ENCODE data around the gene SDK2.

SDK2 gene

GRCh38 chr17:73360961-73361761 lies 283.1 kb downstream of the SDK2 start:
- H3K27ac ChIP-seq, result no peak overlapping the region

GRCh38 chr17:73359987-73360410 lies 284.2 kb downstream of the SDK2 start:
- DNase-seq (ENCODE audit: low read depth, low spot score), result no peak

More at GRCh38 chr17:73360961-73361761, 283.1 kb downstream of the SDK2 start:
- no peak for DNase-seq (ENCODE audit: low read depth, low spot score)

GRCh38 chr17:73359352-73359751 lies 284.9 kb downstream of the SDK2 start:
- DNase-seq (ENCODE audit: low read depth, low spot score), result no peak
- H3K27ac ChIP-seq, result no peak overlapping the region

More at GRCh38 chr17:73359987-73360410, 284.2 kb downstream of the SDK2 start:
- no peak overlapping the region for H3K27ac ChIP-seq

GRCh38 chr17:73358668-73359067 lies 285.6 kb downstream of the SDK2 start:
- no peak for DNase-seq (ENCODE audit: low read depth, low spot score)
- no peak overlapping the region for H3K27ac ChIP-seq

GRCh38 chr17:73357981-73358380 lies 286.3 kb downstream of the SDK2 start:
- no peak overlapping the region for H3K27ac ChIP-seq
- DNase-seq (ENCODE audit: low read depth, low spot score), result no peak

- no peak for DNase-seq (ENCODE audit: low read depth, low spot score)
- H3K27ac ChIP-seq, result no peak overlapping the region
Observed at GRCh38 chr17:73357318-73357717, 286.9 kb downstream of the SDK2 start.

GRCh38 chr17:73356561-73357170 lies 287.6 kb downstream of the SDK2 start:
- H3K27ac ChIP-seq, result no peak overlapping the region
- no peak for DNase-seq (ENCODE audit: low read depth, low spot score)

GRCh38 chr17:73354423-73355284 lies 289.6 kb downstream of the SDK2 start:
- no peak for DNase-seq (ENCODE audit: low read depth, low spot score)
- H3K27ac ChIP-seq, result no peak overlapping the region

GRCh38 chr17:73352261-73352660 lies 292.0 kb downstream of the SDK2 start:
- DNase-seq (ENCODE audit: low read depth, low spot score), result no peak
- H3K27ac ChIP-seq, result no peak overlapping the region

GRCh38 chr17:73351764-73352163 lies 292.5 kb downstream of the SDK2 start:
- DNase-seq (ENCODE audit: low read depth, low spot score), result no peak
- H3K27ac ChIP-seq, result no peak overlapping the region

- DNase-seq (ENCODE audit: low read depth, low spot score), result no peak
- no peak overlapping the region for H3K27ac ChIP-seq
Observed at GRCh38 chr17:73350864-73351263, 293.4 kb downstream of the SDK2 start.

- no peak for DNase-seq (ENCODE audit: low read depth, low spot score)
- H3K27ac ChIP-seq, result no peak overlapping the region
Observed at GRCh38 chr17:73349647-73350046, 294.6 kb downstream of the SDK2 start.

GRCh38 chr17:73349138-73349537 lies 295.1 kb downstream of the SDK2 start:
- no peak overlapping the region for H3K27ac ChIP-seq
- DNase-seq (ENCODE audit: low read depth, low spot score), result no peak

- DNase-seq (ENCODE audit: low read depth, low spot score), result no peak
- H3K27ac ChIP-seq, result no peak overlapping the region
Observed at GRCh38 chr17:73348829-73349095, 295.5 kb downstream of the SDK2 start.

- no peak for DNase-seq (ENCODE audit: low read depth, low spot score)
- no peak overlapping the region for H3K27ac ChIP-seq
Observed at GRCh38 chr17:73348018-73348828, 296.0 kb downstream of the SDK2 start.

GRCh38 chr17:73347351-73347750 lies 296.9 kb downstream of the SDK2 start:
- H3K27ac ChIP-seq, result no peak overlapping the region
- DNase-seq (ENCODE audit: low read depth, low spot score), result no peak

GRCh38 chr17:73346501-73347162 lies 297.6 kb downstream of the SDK2 start:
- DNase-seq (ENCODE audit: low read depth, low spot score), result no peak
- no peak overlapping the region for H3K27ac ChIP-seq

- H3K27ac ChIP-seq, result no peak overlapping the region
- DNase-seq (ENCODE audit: low read depth, low spot score), result no peak
Observed at GRCh38 chr17:73343739-73344454, 300.3 kb downstream of the SDK2 start.

GRCh38 chr17:73343168-73343634 lies 301.0 kb downstream of the SDK2 start:
- H3K27ac ChIP-seq, result no peak overlapping the region
- DNase-seq (ENCODE audit: low read depth, low spot score), result no peak

Data from epithelial cell of prostate (primary cell).